ENCODE measurements around the gene SPTLC3.

The SPTLC3 gene

GRCh38 chr20:13046409-13046808 lies 37.6 kb downstream of the SPTLC3 start:
- no peak for DNase-seq (ENCODE audit: extremely low read depth, low read depth)
- no peak for TF ChIP-seq CTCF (IDR thresholded peaks at IDR 0.05; ENCODE audit: low read depth, low read length)

GRCh38 chr20:13054011-13054410 lies 45.2 kb downstream of the SPTLC3 start:
- no peak for TF ChIP-seq CTCF (IDR thresholded peaks at IDR 0.05; ENCODE audit: low read depth, low read length)

GRCh38 chr20:13058666-13059389 lies 50.1 kb downstream of the SPTLC3 start:
- TF ChIP-seq CTCF (IDR thresholded peaks at IDR 0.05; ENCODE audit: low read depth, low read length): no peak
- no peak for DNase-seq (ENCODE audit: extremely low read depth, low read depth)

More at GRCh38 chr20:13054011-13054410, 45.2 kb downstream of the SPTLC3 start:
- DNase-seq (ENCODE audit: extremely low read depth, low read depth): no peak

- no peak for DNase-seq (ENCODE audit: extremely low read depth, low read depth)
- TF ChIP-seq CTCF (IDR thresholded peaks at IDR 0.05; ENCODE audit: low read depth, low read length): no peak
Measured at GRCh38 chr20:13059398-13060136, 50.8 kb downstream of the SPTLC3 start.

- no peak for DNase-seq (ENCODE audit: extremely low read depth, low read depth)
- no peak for TF ChIP-seq CTCF (IDR thresholded peaks at IDR 0.05; ENCODE audit: low read depth, low read length)
Measured at GRCh38 chr20:13060327-13060726, 51.6 kb downstream of the SPTLC3 start.

GRCh38 chr20:13061381-13061780 lies 52.6 kb downstream of the SPTLC3 start:
- no peak for DNase-seq (ENCODE audit: extremely low read depth, low read depth)
- TF ChIP-seq CTCF (IDR thresholded peaks at IDR 0.05; ENCODE audit: low read depth, low read length): no peak

GRCh38 chr20:13062789-13063188 lies 54.0 kb downstream of the SPTLC3 start:
- TF ChIP-seq CTCF (IDR thresholded peaks at IDR 0.05; ENCODE audit: low read depth, low read length): no peak
- DNase-seq (ENCODE audit: extremely low read depth, low read depth): no peak

Data from AG09319 (cell line).